Posterior vena cava (tissue), 2 donors: ENCODE data around the gene FBXL12. TPM values are rescaled to one million over a fixed set of nuclear protein-coding genes. Genes with fewer than 3 reads are reported as not detected.
A peak's percentile ranks its signal among the peaks of the same experiment; 100 is the strongest.
"Not testable (repeated sequence)": the region's sequence is repeated elsewhere in the genome, so short reads cannot be mapped to it uniquely, and the experiment has no call there.

Experiments
- DNase-seq: peaks from one replicate; pipeline ENCODE4 v3.0.0-alpha.2; 2020; ENCODE audit warnings: low spot score
- intact Hi-C, 2 donors: fragments of 100-400 bp; cut with DNase I; formaldehyde crosslinking; loops; one replicate each; pipeline versions ENCODE4 v1.14.1 to v1.14.2; 2022 to 2023
- total RNA-seq, 2 donors: library from RNA; stranded (reverse); fragmentation: NEBNext Ultra II Directional; extraction: Animal tissue kit (Norgen Biotek cat#: 25700); gene quantifications; one replicate each; pipeline ENCODE4 v1.2.1, GENCODE V29; 2021
- donor health status: DM: yes; HTN: yes; CAD: no.
- donor health status: DM: yes; HTN: yes; CAD: no.

The FBXL12 gene
- total RNA-seq, 2 donors from 2014 or later, result 18.5 to 19.0 TPM

- intact Hi-C loops, result no loop called here
- DNase-seq, result no peak
Measured at GRCh38 chr19:9801976-9802375, 16.9 kb downstream of the FBXL12 start.

- intact Hi-C loops, result loop anchor here in 1 of 2 donors (10.0 kb wide), 2 partner anchors 484 to 594 kb away; no protein-coding TSS in a partner anchor
- no peak for DNase-seq
Measured at GRCh38 chr19:9799162-9799561, 19.7 kb downstream of the FBXL12 start.

GRCh38 chr19:9797871-9798270 is 21.0 kb downstream of the FBXL12 start:
- intact Hi-C loops, result loop anchor here in 1 of 2 donors (10.0 kb wide), 2 partner anchors 483 to 593 kb away; no protein-coding TSS in a partner anchor
- DNase-seq, result no peak

- DNase-seq, result peak; percentile 88
- intact Hi-C loops, result loop anchor here in 1 of 2 donors (10.0 kb wide), 2 partner anchors 481 to 591 kb away; no protein-coding TSS in a partner anchor
Measured at GRCh38 chr19:9796113-9796773, 22.6 kb downstream of the FBXL12 start.

GRCh38 chr19:9793071-9793591 is 25.7 kb downstream of the FBXL12 start:
- DNase-seq, result peak; percentile 90
- intact Hi-C loops, result loop anchor here in 1 of 2 donors (5.0 to 10.0 kb wide), 3 partner anchors 171 to 588 kb away; partner anchors contain the start of gene ZNF561

- DNase-seq, result peak; percentile 97
Measured at GRCh38 chr19:9792206-9793070, 26.4 kb downstream of the FBXL12 start.

GRCh38 chr19:9791552-9792205 is 27.2 kb downstream of the FBXL12 start:
- intact Hi-C loops, result loop anchor here in 1 of 2 donors (5.0 to 10.0 kb wide), 3 partner anchors 169 to 587 kb away; partner anchors contain the start of gene ZNF561
- peak; percentile 98 for DNase-seq

More at GRCh38 chr19:9792206-9793070, 26.4 kb downstream of the FBXL12 start:
- intact Hi-C loops, result loop anchor here in 1 of 2 donors (5.0 to 10.0 kb wide), 3 partner anchors 170 to 588 kb away; partner anchors contain the start of gene ZNF561

GRCh38 chr19:9791073-9791367 is 27.9 kb downstream of the FBXL12 start:
- intact Hi-C loops, result loop anchor here in 1 of 2 donors (5.0 to 10.0 kb wide), 3 partner anchors 169 to 586 kb away; partner anchors contain the start of gene ZNF561
- not testable (repeated sequence) for DNase-seq

GRCh38 chr19:9789579-9789978 is 29.3 kb downstream of the FBXL12 start:
- not testable (repeated sequence) for DNase-seq
- intact Hi-C loops, result loop anchor here in 1 of 2 donors (10.0 kb wide), 2 partner anchors 165 to 475 kb away; partner anchors contain the start of gene ZNF561

- intact Hi-C loops, result loop anchor here in 1 of 2 donors (10.0 kb wide), 2 partner anchors 164 to 474 kb away; partner anchors contain the start of gene ZNF561
- DNase-seq, result peak; percentile 62
Measured at GRCh38 chr19:9789066-9789465, 29.8 kb downstream of the FBXL12 start.

- DNase-seq, result not testable (repeated sequence)
- intact Hi-C loops, result loop anchor here in 1 of 2 donors (10.0 kb wide), 2 partner anchors 164 to 474 kb away; partner anchors contain the start of gene ZNF561
Measured at GRCh38 chr19:9788604-9789003, 30.3 kb downstream of the FBXL12 start.

GRCh38 chr19:9786819-9787218 is 32.1 kb downstream of the FBXL12 start:
- intact Hi-C loops, result loop anchor here in 1 of 2 donors (10.0 kb wide), 2 partner anchors 162 to 472 kb away; partner anchors contain the start of gene ZNF561
- peak; percentile 34 for DNase-seq

GRCh38 chr19:9786342-9786741 is 32.5 kb downstream of the FBXL12 start:
- DNase-seq, result peak; percentile 75
- intact Hi-C loops, result loop anchor here in 1 of 2 donors (10.0 kb wide), 2 partner anchors 162 to 472 kb away; partner anchors contain the start of gene ZNF561

GRCh38 chr19:9785367-9786331 is 33.2 kb downstream of the FBXL12 start:
- peak; percentile 99 for DNase-seq
- intact Hi-C loops, result loop anchor here in 1 of 2 donors (10.0 kb wide), 2 partner anchors 161 to 471 kb away; partner anchors contain the start of gene ZNF561

- intact Hi-C loops, result loop anchor here in 1 of 2 donors (10.0 kb wide), 2 partner anchors 159 to 469 kb away; partner anchors contain the start of gene ZNF561
- not testable (repeated sequence) for DNase-seq
Measured at GRCh38 chr19:9784163-9784496, 34.7 kb downstream of the FBXL12 start.

- intact Hi-C loops, result loop anchor here in 1 of 2 donors (10.0 kb wide), 2 partner anchors 158 to 468 kb away; partner anchors contain the start of gene ZNF561
- DNase-seq, result no peak
Measured at GRCh38 chr19:9782338-9782737, 36.5 kb downstream of the FBXL12 start.
